NCI-H1694 (cell line): ENCODE measurements around the gene GFRA3.

Experiments used
- DNase-seq: peaks from one replicate; lab custom pipeline; 2025; lab: John Stamatoyannopoulos, UW

Gene GFRA3

GRCh38 chr5:138246334-138246733, 28.1 kb downstream of the GFRA3 start:
- DNase-seq, result no peak

- no peak for DNase-seq
Measured at GRCh38 chr5:138245717-138246116, 28.7 kb downstream of the GFRA3 start.

GRCh38 chr5:138243794-138244193, 30.6 kb downstream of the GFRA3 start:
- DNase-seq, result no peak

- DNase-seq, result no peak
Measured at GRCh38 chr5:138241688-138242571, 32.5 kb downstream of the GFRA3 start.

- DNase-seq, result no peak
Measured at GRCh38 chr5:138240650-138241385, 33.6 kb downstream of the GFRA3 start.

- no peak for DNase-seq
Measured at GRCh38 chr5:138238034-138238433, 36.4 kb downstream of the GFRA3 start.

- DNase-seq, result no peak
Measured at GRCh38 chr5:138234651-138235050, 39.8 kb downstream of the GFRA3 start.

GRCh38 chr5:138233280-138233679, 41.1 kb downstream of the GFRA3 start:
- no peak for DNase-seq

- no peak for DNase-seq
Measured at GRCh38 chr5:138230981-138231589, 43.3 kb downstream of the GFRA3 start.

GRCh38 chr5:138230261-138230660, 44.2 kb downstream of the GFRA3 start:
- no peak for DNase-seq

GRCh38 chr5:138229387-138229786, 45.0 kb downstream of the GFRA3 start:
- DNase-seq, result no peak

- DNase-seq, result no peak
Measured at GRCh38 chr5:138226910-138227309, 47.5 kb downstream of the GFRA3 start.

GRCh38 chr5:138224712-138225111, 49.7 kb downstream of the GFRA3 start:
- DNase-seq, result no peak

GRCh38 chr5:138223532-138223931, 50.9 kb downstream of the GFRA3 start:
- DNase-seq, result no peak

- DNase-seq, result no peak
Measured at GRCh38 chr5:138216799-138217198, 57.6 kb downstream of the GFRA3 start.

- DNase-seq, result peak; percentile 94
Measured at GRCh38 chr5:138213161-138214029, 61.0 kb downstream of the GFRA3 start, which contains the start of gene CDC23. Gene CDC23 (minus strand): TSS chr5:138213323. CDS start chr5:138213312, 11 bp downstream.

- DNase-seq, result no peak
Measured at GRCh38 chr5:138212828-138213160, 61.6 kb downstream of the GFRA3 start.

GRCh38 chr5:138210985-138211384, 63.4 kb downstream of the GFRA3 start:
- DNase-seq, result no peak
